ENCODE results near the gene CENPN. TPM values are rescaled to one million over a fixed set of nuclear protein-coding genes. Genes with fewer than 3 reads are reported as not detected.

Gene CENPN
- total RNA-seq, 2 donors from 2014 or later = 1.3 to 4.3 TPM

DNA sequence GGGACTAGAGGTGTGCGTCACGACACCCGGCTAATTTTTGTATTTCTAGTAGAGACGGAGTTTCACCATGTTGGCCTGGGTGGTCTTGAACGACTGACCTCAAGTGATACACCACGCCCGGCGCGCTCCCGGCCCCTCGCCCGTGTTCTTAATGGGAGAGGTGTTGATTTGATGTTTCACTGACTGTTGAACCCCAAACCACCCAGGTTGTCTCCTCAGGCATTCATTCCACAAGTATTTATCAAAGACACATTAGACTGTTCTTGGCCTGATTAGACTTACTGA is 1.4 kb downstream of the CENPN start:
- no peak for ATAC-seq
- Histone ChIP-seq H3K4me3 (no peak overlapping the region), H3K9me3 (no peaks in the 10 kb centered on the region), H3K4me1 (peaks cover 29% of the 10 kb centered on the region), H3K27me3 (no peaks in the 10 kb centered on the region), H3K27ac (peak overlapping the region in 1 of 4 donors; percentile 98), H3K36me3 (replicated peaks in 1 of 2; ENCODE audit: insufficient read depth in 1 of 2, low read depth in 2 of 2) (no peaks in the 10 kb centered on the region)
- TF ChIP-seq, protein P1, sequence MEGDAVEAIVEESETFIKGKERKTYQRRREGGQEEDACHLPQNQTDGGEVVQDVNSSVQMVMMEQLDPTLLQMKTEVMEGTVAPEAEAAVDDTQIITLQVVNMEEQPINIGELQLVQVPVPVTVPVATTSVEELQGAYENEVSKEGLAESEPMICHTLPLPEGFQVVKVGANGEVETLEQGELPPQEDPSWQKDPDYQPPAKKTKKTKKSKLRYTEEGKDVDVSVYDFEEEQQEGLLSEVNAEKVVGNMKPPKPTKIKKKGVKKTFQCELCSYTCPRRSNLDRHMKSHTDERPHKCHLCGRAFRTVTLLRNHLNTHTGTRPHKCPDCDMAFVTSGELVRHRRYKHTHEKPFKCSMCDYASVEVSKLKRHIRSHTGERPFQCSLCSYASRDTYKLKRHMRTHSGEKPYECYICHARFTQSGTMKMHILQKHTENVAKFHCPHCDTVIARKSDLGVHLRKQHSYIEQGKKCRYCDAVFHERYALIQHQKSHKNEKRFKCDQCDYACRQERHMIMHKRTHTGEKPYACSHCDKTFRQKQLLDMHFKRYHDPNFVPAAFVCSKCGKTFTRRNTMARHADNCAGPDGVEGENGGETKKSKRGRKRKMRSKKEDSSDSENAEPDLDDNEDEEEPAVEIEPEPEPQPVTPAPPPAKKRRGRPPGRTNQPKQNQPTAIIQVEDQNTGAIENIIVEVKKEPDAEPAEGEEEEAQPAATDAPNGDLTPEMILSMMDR (IDR thresholded peaks at IDR 0.05) = no peak
- TF ChIP-seq POLR2A (IDR thresholded peaks at IDR 0.05) = no peak
- intact Hi-C loops (cut with DNase I) = no loop called here
- DNase-seq = peak in 1 of 4 donors; percentile 18
- 94 to 98% methylated on average over 12 of the region's 12 CpGs for WGBS, 2 donors

DNA sequence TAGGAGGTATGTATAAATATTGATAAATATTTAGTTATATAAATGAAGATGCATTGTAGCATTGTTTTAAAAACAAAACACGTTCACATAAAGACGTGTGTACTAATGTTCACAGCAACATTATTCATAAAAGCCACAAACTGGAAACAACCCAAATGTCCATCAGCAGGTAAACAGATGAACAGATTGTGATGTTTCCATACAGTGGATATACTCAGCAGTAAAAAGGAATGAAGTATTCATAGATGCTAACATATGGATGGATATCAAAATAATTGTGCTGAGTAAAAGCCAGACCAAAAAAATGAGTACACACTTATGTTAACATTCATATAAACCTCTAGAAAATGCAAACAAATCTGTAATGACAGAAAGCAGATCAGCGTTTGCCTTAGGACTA is 6.0 kb downstream of the CENPN start:
- DNase-seq (no peak), ATAC-seq (no peak)
- Histone ChIP-seq H3K9me3 (no peaks in the 10 kb centered on the region), H3K4me3 (no peak overlapping the region), H3K36me3 (replicated peaks in 1 of 2; ENCODE audit: insufficient read depth in 1 of 2, low read depth in 2 of 2) (no peaks in the 10 kb centered on the region), H3K27me3 (no peaks in the 10 kb centered on the region), H3K4me1 (peaks cover 5% of the 10 kb centered on the region), H3K27ac (no peak overlapping the region)
- intact Hi-C loops (cut with DNase I) = no loop called here
- WGBS, 2 donors = 90 to 93% methylated on average over 3 of the region's 3 CpGs
- TF ChIP-seq POLR2A (IDR thresholded peaks at IDR 0.05) = no peak
- TF ChIP-seq, protein P1 (IDR thresholded peaks at IDR 0.05) = no peak

DNA sequence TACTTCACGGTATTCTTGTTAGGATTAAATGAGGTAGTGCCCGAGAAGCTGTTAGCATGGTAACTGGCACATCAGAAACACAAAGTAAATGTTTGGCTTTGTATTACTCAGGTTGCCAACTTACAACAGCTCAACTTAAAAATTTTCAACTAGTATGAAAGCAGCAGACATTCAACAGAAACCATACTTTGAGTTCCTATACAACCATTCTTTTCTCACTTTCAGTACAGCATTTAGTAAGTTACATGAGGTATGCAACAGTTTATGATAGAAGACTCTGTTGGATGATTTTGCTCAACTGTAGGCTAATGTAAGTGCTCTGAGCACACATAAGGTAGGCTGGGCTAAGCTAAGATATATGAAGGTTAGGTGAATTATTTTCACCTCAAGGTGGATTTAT is 7.7 kb downstream of the CENPN start:
- Histone ChIP-seq H3K36me3 (replicated peaks in 1 of 2; ENCODE audit: insufficient read depth in 1 of 2, low read depth in 2 of 2) (no peaks in the 10 kb centered on the region), H3K27me3 (no peaks in the 10 kb centered on the region), H3K27ac (no peak overlapping the region), H3K4me1 (no peaks in the 10 kb centered on the region), H3K9me3 (no peaks in the 10 kb centered on the region), H3K4me3 (no peak overlapping the region)
- 77 to 79% methylated on average over 2 of the region's 2 CpGs for WGBS, 2 donors
- no peak for TF ChIP-seq POLR2A (IDR thresholded peaks at IDR 0.05)
- TF ChIP-seq, protein P1 (IDR thresholded peaks at IDR 0.05) = no peak
- intact Hi-C loops (cut with DNase I) = no loop called here
- ATAC-seq (no peak), DNase-seq (no peak)

DNA sequence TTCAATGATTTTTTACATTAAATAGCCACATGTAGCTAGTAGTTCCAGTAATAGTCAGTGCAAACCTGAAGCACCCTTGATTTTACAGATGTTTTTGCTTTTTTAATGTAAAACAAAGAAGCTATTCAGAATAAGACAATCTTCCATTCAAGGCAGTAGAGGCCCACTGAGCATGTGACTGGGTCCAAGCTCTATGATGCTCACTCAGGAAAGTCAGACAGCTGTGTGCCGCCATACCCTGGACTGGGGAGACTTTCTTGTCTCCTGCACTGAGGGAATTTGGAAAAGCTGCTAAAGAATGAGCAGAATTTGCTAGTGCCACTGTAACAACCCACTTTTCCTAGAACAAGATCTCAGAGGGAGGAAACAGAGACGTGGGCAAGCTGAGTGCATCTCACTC is 11.5 kb downstream of the CENPN start:
- no peak for ATAC-seq

DNA sequence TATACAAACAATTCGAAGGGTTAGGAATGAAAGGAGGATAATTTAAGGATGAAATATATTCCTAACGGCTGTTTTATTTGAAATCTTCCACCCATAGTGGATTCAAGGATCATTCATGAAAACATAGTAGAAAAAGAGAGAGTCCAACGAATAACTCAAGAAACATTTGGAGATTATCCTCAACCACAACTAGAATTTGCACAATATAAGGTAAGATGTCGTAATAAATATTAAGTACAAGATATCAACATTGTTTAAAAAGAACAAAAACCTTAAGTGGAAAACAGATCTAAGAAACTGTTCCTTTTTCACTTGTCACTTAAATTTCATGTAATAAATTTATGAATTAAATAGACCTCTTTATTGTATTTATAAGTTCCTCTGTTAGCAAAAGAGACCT is 19.4 kb downstream of the CENPN start:
- no peaks in the 10 kb centered on the region for H3K9me3 ChIP-seq
- H3K27ac ChIP-seq = no peak overlapping the region
- no peaks in the 10 kb centered on the region for H3K36me3 ChIP-seq (replicated peaks in 1 of 2; ENCODE audit: insufficient read depth in 1 of 2, low read depth in 2 of 2)
- intact Hi-C loops (cut with DNase I) = no loop called here
- H3K27me3 ChIP-seq = no peaks in the 10 kb centered on the region
- H3K4me1 ChIP-seq = no peaks in the 10 kb centered on the region
- no peak for ATAC-seq
- TF ChIP-seq, protein P1 (IDR thresholded peaks at IDR 0.05) = no peak
- TF ChIP-seq POLR2A (IDR thresholded peaks at IDR 0.05) = no peak
- WGBS, 2 donors = 81 to 88% methylated on average over 4 of the region's 4 CpGs
- no peak overlapping the region for H3K4me3 ChIP-seq
- no peak for DNase-seq

More for the DNA sequence above, 11.5 kb downstream of the CENPN start:
- Histone ChIP-seq H3K9me3 (no peaks in the 10 kb centered on the region), H3K36me3 (replicated peaks in 1 of 2; ENCODE audit: insufficient read depth in 1 of 2, low read depth in 2 of 2) (peaks cover 0 to 1% of the 10 kb centered on the region in 2 donors), H3K27me3 (no peaks in the 10 kb centered on the region), H3K4me1 (no peaks in the 10 kb centered on the region), H3K27ac (no peak overlapping the region), H3K4me3 (no peak overlapping the region)
- intact Hi-C loops (cut with DNase I) = no loop called here
- WGBS, 2 donors = 100% methylated on average over 2 of the region's 2 CpGs
- TF ChIP-seq, protein P1 (IDR thresholded peaks at IDR 0.05) = no peak
- DNase-seq = no peak

All from body of pancreas (tissue), 4 donors.